Measurements from ENCODE around the gene COX19.

COX19 gene

DNA sequence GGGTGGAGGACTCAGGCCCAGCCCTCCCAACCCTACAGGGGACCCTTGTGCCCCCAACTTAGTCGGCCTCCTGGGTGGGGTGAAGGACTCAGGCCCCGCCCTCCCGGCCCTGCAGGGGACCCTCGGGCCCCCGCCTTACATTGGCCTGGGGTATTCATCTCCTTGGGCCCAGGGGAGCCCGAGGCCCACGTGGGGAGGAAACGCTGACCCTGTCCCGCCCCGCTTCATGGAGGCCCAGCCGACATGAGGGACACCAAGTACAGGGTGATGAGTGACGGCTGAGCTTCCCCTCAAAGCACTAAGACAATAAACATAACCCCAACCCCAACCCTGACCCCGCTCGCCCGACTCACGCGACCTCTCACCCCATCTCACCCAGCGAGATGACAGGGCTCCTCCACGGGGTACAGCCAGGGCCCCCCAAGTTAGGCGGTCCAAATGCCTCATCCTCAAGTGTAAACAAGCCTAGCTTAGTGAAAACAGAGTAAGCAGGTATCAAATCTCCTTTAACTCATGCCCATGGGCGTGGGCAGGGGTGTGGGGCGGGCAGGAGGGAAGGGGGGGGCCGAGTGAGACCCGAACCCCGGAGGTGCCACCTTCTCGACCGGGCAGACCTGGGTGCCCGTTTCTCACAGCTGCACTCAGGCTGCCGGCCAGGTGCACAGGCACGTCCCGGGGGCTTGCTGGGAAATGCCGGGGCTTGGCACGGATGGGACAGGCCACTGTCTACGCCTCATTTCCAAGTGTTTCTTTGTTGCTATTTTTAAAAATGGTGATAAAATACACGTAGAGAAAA lies 15.8 kb upstream of the COX19 start:
- DNase-seq: no peak

- DNase-seq: no peak
Observed at GRCh38 chr7:990352-990932, 15.1 kb upstream of the COX19 start.

DNA sequence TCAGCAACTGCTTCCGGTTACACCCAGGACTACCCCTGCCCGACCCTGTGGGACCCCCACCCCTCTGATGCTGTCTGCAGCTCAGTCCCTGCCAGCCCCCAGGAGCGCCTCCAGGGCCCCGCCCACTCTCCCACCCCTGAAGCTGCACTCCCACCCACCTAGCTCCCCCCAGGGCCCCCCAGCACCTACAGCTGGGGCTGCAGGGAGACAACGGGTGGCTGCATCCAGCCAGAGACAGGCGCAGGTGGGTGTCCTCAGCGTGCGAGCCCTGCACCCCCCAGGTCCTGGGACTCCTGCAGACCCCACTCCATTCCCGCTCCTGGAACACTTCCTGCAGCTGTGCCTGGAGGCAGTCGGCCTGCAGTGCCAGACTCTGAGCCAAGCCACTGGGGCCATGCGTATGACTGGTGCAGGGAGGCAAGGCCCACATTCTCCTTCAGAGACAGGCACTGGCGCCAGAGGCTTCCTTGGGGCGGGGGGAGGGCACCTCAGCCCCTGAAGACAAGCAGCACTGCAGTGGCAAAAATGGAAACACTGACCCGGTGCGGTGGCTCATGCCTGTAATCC lies 13.7 kb upstream of the COX19 start:
- DNase-seq: no peak

DNA sequence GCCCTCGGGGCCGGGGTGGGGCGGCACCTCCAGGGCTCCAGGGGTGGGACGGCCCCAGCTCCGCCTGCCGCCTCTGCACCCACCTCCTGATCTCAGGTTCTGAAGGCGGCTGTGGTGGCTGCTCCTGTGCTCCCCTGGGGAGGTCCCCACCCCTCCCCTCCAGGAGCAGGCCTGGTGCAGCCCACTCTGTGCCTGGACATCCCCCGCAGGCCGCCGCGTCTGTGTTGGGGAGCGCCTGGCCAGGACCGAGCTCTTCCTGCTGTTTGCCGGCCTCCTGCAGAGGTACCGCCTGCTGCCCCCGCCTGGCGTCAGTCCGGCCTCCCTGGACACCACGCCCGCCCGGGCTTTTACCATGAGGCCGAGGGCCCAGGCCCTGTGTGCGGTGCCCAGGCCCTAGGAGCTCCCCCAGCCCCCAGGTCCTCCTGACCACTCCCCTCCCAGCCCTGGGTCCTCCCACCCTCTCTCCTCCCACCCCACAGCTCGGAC lies 13.1 kb upstream of the COX19 start:
- DNase-seq: no peak

DNA sequence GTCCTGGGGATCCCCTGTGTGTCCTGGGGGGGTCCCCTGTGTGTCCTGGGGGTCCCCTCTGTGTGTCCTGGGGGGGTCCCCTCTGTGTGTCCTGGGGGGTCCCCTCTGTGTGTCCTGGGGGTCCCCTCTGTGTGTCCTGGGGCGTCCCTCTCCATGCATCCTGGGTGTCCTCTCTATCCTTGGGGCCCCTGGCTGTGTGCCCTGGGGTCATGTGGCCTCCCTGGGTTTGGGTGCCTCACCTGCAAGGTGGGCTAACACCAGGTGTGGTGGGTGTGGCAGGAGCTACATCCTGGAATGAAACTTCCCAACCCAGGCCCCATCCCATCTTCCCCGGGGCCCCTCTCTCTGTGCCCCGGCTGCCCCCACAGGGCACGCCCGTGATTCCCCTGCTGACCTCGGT lies 12.6 kb upstream of the COX19 start:
- DNase-seq: no peak

DNA sequence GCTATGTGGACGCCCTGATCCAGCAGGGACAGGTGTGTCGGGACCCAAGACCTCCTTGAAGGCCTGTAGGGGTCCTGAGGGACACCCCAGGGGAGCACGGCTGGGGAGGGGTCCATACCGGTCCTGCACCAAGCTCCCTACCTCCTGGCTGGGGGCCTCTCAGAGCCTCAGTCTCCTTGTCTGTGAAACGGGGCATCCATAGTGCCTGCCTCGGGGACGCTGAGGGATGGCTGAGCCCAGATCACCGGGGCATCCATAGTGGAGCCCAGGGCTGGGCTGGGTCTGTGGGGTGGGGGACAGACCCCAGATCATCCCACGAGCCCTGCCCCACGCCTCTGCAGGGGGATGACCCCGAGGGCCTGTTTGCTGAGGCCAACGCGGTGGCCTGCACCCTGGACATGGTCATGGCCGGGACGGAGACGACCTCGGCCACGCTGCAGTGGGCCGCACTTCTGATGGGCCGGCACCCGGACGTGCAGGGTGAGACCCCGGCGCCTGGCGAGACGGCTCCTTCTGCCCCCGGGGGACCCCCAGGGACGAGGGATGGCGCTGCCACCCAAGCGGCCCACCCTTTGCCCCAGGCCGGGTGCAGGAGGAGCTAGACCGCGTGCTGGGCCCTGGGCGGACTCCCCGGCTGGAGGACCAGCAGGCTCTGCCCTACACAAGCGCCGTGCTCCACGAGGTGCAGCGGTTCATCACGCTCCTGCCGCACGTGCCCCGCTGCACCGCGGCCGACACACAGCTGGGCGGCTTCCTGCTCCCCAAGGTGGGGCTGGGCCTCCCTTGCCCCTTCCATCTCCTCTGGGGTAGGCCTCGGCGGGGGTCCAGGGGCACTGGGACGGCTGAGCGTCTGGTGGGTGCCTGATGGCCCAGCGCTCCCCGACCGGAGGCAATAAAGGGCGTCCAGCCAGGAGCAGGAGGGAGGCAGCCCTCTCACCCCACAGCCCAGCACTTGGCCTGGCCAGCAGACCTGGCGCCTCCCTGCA lies 11.7 kb upstream of the COX19 start:
- no peak for DNase-seq

- no peak for DNase-seq
Observed at GRCh38 chr7:985915-986741, 10.8 kb upstream of the COX19 start.

- no peak for DNase-seq
Observed at GRCh38 chr7:985127-985416, 9.7 kb upstream of the COX19 start.

DNA sequence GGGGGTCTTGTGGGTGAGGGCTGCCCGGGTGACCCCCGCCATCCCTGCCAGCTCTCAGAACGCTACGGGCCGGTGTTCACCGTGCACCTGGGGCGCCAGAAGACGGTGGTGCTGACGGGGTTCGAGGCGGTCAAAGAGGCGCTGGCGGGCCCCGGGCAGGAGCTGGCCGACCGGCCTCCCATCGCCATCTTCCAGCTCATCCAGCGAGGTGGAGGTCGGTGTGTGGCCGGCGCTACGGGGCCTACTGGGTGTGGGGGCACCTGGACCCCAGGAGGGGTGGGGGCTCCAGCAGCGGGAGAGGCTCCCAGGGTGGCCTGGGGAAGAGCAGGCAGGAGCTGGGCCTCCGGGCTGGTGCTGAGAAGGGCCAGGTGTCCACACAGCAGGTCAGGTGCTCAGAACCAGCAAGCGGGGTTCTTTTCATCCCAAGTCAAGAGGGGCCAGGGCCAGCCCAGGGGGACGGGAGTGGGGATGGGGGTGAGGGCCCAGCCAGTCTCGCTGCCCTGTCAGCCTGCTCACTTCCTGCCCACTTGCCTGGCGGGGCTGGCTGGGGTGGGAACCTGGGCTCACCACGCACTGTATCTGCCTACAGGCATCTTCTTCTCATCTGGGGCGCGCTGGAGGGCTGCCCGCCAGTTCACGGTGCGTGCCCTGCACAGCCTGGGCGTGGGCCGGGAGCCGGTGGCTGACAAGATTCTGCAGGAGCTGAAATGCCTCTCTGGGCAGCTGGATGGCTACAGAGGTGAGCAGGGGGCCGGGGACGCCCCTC lies 9.2 kb upstream of the COX19 start:
- no peak for DNase-seq

DNA sequence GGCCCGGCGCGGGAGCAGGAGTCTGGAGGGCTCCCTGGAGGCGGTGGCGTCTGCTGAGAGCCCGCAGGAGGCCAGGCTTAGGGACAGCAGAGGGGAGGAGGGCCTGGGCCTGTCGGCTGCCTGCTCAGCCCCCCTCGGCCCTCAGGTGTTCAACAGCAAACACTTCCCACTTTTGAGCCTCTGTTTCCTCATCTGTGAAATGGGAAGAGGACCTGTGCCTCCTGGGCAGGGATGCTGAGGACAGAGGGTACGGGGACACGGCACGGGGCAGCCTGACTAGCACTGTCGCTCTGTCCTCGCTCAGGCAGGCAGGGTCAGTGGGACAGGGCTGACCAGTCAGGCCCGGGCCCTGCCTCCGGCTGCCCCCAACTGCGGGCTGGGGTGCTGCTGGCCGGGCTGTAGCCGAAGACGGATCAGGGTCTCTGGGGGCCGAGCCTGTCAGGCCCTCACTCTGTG lies 8.3 kb upstream of the COX19 start:
- DNase-seq: no peak

GRCh38 chr7:983004-983615 lies 7.8 kb upstream of the COX19 start, which contains the start of gene CYP2W1:
TSS of gene CYP2W1 (plus strand) at chr7:983181. CDS start at chr7:983212, 31 bp downstream.
- no peak for DNase-seq

- no peak for DNase-seq
Observed at GRCh38 chr7:982511-983003, 7.2 kb upstream of the COX19 start.

DNA sequence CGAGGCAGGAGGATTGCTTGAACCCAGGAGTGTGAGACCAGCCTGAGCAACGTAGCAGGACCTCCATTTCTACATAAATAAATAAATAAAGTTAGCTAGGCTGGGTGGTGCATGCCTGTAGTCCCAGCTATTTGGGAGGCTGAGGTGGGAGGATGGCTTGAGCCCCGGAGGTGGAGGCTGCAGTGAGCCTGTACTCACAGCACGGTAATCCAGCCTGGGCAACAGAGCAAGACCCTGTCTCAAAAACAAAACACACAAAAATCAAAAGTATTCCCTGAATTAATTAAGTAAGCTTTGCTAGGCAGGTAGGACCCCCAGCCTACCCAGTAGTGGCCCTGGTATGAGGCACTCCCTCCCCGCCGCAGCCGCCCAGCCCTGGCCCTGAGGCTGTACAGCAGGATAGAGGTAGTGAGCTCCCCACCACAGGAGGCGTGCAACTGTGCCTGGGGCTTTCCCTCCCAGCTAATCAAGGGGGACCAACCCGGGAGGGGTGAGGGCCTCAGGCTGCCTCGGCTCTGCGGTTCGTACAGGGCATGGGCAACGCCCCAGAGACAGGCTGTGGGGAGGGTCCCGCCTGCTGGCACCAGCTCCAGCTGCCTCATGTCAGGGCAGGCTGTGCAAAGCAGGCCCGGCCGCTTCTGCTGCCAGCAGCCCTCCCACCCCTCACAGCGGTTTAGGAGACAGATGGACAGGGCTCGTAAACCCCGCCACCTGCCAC lies 6.6 kb upstream of the COX19 start:
- no peak for DNase-seq

DNA sequence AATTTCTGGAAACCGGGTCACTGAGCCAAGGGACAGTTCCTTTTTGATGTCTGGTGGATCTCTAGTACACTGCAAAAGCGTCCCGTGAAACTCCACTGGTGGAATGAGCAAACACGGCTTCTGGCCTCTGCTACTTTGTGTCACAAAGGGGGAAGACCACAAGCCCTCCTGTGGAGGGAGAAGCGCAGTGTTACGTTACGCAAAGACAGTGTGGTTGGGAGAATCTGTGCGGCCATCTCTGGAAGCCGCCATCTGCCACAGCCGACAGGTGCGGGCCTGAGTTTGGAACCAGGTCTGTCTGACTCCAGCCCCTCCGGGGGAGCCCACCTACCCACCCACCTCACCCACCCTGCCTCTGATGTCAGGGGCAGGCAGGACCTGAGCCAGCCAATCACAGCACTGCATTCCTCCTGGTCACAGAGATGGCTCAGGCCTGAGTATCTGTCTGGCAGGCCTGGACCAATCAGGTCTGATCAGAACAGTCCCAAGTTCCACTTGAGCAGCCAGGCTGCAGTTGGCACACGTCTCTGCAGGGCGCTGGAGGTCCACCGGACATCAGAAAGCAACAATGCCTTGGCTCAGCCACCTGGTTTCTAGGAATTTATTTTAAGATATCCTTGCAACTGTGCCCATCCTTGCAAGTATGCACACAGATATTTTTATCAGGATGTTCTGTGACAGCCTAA lies 4.7 kb upstream of the COX19 start:
- no peak for DNase-seq

- no peak for DNase-seq
Observed at GRCh38 chr7:979151-979550, 3.8 kb upstream of the COX19 start.

DNA sequence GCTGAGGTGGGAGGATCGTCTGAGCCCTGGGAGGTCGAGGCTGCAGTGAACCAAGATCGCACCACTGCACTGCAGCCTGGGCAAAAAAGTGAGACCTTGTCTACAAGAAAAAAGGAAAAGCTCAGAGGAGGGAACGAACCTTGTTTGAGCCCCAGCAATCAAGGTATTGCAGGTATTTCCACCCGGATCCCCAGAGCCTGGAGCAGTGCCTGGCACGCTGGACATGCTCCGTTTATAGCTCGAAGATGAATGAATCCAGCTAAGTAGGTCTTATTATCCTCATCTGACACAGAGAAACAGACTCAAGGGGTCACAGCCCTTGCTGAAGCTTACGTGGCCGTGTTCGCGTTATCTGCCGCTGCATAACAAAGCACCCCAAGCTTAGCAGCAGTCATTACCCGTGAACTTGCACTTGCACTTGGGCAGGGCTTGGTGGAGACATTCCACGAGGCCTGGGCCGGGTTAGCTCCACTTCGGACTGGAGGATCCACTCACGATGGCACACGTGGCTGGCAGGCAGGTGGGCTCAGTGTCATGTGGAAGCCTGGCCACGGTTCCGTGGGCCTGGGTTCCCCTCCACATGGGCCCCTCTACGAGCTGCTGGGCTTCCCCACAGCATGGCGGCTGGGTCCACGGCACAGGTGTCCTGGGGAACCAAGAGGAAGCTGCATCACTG lies 3.2 kb upstream of the COX19 start:
- DNase-seq: no peak

GRCh38 chr7:978049-978346 lies 2.6 kb upstream of the COX19 start:
- no peak for DNase-seq

DNA sequence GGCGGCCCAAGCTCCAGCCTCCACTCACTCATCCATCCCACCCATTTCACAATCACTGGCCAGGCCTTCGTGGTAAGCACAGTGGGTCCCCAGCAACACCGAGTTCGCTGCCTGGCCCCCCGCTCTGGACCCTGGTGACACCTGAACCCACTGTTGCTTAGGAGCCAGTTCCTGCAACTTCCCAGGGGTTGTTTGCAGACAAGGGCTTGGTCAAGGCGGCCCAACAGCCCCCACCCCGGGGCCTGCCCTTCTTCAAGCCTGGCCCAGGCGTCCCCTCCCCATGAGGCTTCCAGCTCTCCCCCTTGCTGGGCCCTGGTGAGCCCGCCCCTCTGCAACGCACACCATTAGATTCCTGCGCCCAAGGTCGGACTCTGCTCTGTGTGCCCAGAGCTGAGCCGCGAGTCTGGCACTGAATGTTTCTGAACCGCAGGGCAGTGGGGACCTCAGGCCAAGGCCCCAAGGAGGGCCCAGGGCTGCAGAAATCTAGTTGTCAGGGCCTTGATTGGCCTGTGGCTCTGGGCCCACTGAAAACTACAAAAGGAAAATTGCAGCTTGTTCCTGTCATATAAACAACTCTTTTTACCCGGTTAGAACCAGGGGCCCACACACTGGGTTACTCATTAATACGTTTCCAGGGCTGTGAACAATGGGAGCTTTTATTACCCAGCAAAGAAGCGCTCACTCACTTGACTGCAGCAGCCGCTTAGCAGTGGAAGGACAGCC lies 2.1 kb upstream of the COX19 start:
- no peak for DNase-seq
